HG03175 (cell line): ENCODE results near the gene PLD4.
"Not testable (repeated sequence)": the region's sequence is repeated elsewhere in the genome, so short reads cannot be mapped to it uniquely, and the experiment has no call there.

Experiments
- ATAC-seq: cut with Tn5 transposase; IDR thresholded peaks from one replicate; pipeline ENCODE4 v1.9.1; 2021; ENCODE audit warnings: mild to moderate bottlenecking, moderate library complexity; ENCODE audit not compliant: unreplicated experiment

Gene PLD4

DNA sequence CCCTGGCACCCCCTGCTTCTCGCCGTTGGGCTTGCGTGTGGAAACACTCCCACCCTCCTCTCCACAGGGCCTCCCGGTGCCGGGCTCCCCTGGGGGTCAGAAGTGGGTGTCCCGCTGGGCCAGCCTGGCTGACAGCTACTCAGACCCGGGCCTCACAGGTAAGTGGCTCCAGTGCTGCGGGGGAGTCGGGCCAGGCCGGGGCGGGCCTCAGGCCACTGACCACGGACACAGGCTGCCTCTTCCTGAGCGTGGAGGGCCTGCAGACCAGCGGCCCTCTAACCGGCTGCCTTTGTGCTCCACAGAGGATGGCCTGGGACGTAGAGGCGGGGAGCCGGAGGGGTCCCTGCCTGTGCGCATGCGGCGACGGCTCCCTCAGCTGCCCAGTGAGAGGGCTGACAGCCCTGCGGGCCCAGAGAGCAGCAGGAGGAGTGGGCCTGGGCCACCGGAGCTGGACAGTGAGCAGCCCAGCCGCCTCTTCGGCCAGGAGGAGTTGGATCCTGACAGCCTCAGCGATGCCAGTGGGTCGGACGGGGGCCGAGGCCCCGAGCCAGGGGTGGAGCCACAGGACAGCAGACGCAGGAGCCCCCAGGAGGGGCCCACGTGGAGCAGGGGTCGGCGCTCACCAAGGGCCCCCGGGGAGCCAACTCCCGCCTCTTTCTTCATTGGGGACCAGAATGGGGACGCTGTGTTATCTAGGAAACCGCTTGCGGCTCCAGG is 38.5 kb upstream of the PLD4 start:
- ATAC-seq, result no peak

DNA sequence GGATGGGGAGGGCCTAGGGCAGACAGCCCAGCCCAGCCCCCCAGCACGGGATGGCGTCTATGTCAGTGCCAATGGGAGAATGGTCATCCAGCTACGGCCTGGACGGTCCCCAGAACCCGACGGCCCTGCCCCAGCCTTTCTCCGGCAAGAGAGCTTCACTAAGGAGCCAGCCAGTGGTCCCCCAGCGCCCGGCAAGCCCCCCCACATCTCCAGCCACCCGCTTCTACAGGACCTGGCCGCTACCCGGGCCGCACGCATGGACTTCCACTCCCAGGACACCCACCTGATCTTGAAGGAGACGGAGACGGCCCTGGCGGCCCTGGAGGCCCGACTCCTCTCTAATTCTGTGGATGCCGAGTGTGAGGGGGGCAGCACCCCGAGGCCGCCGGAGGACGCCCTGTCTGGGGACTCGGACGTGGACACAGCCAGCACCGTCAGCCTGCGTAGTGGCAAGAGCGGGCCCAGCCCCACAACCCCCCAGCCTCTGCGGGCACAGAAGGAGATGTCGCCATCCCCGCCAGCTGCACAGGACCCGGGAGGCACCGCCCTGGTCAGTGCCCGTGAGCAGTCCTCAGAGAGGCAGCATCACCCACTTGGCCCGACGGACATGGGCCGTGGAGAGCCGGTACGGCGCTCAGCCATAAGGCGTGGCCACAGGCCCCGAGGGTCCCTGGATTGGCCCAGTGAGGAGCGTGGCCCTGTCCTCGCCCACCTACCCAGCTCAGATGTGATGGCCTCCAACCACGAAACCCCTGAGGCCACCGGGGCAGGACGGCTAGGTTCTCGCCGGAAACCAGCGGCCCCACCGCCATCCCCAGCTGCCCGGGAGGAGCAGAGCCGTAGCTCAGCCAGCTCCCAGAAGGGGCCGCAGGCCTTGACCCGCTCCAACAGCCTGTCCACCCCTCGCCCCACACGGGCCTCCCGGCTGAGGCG is 37.7 kb upstream of the PLD4 start:
- ATAC-seq, result no peak

DNA sequence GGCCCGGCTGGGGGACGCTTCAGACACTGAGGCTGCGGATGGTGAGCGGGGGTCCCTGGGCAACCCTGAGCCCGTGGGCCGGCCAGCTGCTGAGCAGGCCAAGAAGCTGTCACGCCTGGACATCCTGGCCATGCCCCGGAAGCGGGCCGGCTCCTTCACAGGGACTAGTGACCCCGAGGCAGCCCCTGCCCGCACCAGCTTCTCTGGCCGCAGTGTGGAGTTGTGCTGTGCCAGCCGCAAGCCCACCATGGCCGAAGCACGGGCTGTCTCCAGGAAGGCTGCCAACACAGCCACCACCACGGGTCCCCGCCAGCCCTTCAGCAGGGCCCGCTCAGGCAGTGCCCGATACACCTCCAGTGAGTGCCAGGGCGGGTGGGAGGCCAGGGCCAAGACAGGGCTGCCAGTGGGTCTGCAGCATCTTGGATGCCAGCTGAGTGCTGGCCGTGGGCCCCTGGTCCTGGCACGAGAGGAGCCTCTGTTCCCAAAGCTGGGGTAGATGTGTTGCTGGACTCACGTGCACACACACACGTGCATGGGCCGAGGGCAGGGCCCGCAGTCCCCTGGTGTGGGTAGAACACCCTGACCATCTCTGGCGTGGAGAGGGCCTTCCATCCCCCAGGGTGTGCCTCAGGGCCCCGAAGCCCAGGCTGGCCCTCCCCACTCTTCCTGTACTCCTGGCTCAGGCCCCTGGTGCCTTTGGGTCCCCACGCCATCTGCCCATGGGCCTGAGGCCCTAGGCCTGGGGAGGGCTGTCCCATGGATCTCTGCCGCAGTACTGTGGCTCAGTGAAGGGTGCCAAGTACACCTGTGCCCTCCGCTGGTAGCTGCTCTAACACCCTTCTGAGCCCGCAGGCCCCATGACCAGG is 36.8 kb upstream of the PLD4 start:
- no peak for ATAC-seq

DNA sequence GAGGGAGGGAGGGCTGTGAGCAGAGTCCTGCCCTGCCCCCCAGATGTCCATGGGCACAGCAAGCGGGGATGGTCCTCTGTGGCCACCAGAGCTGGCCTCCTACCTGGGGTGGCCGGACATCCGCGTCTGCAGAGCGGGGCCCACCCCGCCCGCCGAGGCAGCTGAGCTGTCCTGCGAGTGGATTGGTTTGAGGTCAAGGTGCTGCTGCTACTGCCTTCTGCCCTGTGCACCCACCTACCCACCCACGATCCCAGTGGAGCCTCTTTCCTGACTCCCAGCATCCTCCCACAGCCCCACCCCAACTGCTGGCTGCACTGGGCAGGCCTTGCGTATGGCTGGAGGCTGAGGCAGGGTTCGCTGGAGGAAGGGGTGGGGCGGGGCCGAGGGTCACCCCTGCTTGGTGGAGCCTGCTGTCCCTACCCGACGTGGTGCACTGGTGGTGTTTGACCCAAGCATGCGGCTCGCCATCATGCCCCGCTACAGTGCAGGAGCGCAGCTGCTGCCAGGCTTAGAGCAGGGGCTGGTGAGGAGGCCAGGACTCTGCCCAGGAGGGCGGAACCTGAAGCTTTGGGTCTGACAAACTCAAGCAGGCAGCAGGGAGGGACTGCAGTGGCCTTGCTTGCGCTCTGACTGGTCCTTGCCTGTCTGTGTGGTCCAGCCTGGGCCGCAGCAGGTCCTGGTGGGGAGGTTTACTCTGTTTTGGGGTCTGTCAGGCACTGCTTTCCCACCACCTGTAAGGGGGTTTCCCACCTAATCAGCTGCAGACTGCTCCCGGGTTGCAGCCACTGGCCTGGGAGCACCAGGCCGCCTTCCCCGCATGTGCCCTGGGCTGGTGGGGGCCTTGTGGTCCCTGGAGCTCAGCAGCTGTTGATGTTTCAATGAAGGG is 35.9 kb upstream of the PLD4 start:
- no peak for ATAC-seq

DNA sequence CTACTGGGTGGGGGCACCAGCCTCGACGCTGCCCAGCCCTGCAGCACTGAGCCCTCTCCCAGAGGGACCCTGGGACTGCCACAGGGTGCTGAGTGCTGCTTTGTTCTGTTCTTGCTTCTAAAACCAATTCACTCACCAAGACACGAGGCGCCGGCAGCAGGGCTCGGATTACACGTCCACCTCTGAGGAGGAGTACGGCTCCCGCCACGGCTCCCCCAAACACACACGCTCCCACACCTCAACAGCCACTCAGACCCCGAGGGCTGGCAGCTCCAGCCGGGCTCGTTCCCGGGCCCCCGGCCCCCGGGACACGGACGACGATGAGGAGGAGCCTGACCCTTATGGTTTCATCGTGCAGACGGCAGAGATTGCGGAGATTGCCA is 35.3 kb upstream of the PLD4 start:
- ATAC-seq, result no peak

DNA sequence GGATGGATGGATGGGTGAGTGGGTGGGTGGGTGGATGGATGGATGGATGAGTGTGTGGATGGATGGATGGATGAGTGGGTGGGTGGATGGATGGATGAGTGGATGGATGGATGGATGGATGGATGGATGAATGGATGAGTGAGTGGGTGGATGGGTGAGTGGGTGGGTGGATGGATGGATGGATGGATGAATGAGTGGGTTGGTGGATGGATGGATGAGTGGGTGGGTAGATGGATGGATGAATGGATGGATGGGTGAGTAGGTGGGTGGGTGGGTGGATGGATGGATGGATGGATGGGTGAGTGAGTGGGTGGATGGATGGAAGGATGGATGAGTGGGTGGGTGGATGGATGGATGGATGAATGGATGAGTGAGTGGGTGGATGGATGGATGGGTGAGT is 34.4 kb upstream of the PLD4 start:
- ATAC-seq, result not testable (repeated sequence)

DNA sequence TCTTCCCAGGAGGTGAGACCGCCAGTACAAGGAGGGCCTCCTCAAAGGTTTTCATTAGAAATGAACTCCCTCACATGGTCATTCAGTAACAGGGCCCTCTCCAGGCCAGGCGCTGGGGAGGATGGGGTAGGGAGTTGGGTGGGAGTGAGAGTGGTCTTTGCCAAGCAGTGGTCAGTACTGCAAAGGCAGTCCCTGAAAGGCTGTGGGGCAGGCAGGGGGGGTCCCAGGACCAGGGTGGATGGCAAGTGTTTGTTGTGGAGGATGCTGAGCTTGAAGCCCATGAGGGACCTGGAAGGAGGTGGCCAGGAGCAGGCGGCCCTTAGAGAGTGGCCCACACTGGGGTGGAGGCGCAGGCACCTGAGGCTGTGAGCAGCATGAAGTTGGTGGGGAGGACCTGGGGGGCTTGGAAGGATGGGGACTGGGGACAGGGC is 33.5 kb upstream of the PLD4 start:
- no peak for ATAC-seq

DNA sequence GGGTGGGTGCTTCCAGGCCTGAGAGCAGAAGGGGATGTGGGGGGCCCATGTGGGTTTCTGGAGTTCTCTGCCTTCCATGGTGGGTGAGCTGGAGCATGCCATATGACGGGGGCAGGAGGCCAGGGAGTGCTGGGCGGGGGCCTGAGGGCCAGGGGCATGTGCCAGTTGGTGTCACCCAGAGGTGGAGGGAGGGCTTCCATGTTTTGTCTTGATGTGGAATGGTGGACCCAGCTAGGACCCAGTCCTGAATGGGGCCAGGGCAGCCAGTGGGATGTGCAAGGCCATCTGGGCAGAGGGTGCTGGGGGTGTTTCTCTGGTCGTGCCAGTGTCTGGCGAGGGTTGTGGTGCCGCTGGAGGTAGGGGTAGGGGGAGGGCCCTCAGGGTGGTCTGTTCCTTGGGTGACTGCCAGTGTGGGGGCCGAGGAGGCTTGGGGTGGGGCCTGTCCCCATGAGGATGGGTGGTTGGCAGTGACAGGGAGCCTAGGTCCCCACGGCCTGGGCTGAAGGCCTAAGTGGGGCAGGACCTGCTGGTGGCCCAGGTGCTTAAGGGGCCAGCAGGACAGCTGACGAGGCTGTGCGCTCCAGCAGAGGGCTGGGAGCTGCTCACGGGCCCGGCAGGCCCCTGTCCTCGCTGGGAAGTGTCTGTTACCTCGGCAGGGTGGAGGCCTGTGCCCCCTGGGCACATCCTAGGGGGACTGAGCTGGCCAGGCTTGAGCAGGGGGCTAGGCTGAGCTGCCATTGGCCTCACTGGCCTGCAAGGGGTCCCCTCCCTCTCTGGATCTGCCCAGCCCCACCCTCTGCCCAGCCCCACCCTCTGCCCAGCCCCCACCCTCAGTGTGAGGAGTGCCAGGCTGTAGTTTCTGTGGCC is 32.8 kb upstream of the PLD4 start:
- ATAC-seq, result no peak

DNA sequence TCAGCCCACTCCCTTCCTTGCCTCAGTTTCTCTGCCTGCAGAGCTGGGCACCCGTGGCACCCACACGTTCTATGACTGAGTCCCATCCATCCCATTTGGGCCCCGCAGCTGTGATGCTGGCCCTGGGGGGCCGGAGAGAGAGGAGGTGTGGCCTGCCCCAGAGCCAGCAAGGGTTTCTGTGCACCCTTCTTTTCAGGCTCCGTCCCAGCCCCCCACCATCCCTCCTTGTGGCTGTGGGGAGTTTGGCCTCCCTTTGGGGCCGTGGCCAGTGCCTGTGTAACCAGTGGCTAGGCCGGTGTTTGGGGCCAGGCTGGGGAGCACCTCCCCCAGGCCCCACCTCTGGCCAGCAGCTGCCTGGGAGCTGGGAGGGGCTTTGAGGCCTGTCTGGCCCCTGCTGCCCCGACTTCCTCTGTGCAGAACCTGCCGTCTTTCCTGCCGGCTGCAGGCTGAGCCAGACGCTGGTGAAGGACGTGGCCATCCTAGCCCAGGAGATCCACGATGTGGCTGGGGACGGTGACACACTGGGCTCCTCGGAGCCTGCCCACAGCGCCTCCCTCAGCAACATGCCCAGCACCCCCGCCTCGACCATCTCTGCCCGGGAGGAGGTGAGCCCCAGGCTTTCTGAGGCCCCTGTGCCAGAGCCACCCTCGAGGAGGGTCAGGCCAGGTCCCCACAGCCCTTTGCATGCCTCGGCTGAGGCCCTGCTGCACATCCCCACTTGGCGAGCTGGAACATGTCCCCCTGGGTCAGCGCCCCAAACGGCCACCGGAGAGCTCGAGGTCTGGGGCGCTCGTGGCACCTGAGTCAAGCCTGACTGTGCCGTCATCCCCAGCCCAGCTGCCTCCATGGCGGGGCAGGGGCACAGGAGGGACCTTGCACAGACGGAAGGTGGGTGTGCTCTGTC is 31.9 kb upstream of the PLD4 start:
- ATAC-seq, result no peak

DNA sequence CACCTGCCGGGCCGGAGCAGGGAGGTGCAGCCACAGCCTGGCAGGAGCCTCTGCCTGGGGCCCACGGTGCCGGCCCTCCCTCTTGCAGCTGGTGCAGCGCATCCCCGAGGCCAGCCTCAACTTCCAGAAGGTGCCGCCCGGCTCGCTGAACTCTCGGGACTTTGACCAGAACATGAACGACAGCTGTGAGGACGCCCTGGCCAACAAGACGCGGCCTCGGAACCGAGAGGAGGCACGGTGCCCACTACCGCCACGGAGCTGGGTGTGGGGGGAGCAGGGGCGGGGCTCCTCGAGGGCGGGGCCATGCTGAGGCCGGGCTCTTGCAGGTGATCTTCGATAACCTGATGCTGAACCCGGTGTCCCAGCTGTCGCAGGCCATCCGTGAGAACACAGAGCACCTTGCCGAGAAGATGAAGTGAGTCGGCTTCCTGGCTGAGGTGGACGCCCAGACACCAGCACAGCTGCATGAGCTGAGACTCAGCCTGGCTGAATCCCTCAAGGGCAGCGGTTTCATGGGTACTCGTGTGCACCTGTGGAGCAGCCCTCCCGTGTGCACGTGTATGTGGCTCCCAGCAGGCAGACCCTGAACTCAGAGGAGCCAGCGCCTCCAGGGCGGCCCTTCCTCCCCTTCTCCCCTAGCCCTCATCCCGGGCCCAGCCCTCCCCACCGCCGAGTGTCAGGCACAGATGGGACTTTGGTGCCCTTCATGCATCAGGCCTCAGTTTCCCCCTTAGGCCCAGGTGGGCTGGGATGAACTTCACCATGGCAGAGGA is 31.1 kb upstream of the PLD4 start:
- no peak for ATAC-seq

DNA sequence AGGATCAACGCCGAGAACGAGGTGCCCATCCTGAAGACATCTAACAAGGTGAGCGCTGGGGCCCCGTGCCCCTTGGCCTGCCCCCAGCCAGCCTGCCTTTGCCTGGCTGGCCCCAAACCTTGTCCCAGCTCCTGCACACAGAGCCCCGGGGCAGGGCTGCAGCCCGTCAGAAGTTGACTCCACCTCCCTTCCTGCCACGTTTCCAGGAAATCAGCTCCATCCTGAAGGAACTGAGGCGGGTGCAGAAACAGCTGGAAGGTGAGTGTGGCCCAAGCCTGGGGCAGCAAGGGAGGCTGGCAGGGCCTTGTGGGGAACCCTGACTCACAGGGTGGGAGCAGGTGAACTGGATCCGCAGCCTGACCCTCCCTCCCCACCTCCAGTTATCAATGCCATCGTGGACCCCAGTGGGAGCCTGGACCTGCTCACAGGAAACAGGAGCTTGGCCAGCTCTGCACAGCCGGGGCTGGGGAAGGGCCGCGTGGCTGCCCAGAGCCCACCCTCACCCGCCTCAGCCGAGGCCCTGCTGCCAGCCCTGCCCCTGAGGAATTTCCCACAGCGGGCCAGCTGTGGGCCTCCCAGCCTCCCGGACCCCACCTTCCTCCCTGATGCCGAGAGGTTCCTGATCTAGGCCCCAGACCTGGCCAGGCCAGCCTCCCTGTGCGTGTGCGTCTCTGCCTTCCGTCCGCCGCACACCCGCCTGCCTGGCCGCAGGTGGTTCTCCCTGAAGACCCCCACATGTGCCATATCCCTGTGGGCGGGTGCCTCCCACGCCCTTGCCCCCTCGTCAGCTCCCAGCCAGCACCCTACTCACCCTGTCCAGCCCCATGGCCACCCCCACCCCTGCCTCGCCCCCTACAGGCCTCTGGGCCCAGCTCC is 30.1 kb upstream of the PLD4 start:
- no peak for ATAC-seq

DNA sequence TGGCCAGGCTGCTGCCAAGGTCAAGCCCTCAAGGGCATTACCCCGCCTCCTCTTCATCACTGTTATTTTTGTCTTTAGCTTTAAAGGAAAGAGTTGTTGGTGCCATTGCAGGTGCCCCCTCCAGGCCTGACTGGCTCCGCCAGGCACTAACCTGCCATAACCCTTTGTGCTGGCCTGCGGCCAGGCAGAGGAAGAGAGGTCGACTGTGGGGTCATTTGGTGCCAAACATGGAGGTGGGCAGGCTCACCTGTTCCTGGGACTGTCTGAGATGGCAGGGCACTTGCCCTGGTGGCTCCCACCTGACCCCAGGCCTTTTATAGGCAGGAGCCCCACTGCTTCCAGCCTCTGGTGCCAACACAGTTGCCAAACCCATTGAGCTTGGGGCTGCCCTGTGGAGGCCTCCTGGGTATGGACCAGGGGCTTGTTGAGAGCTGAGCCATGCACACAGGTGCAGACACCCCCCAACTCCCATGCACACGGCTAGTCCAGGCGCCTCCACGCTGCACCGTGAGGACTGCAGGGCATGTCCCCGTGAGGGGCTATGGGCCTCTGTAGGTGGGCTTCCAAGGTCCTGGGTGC is 29.4 kb upstream of the PLD4 start:
- ATAC-seq, result no peak

DNA sequence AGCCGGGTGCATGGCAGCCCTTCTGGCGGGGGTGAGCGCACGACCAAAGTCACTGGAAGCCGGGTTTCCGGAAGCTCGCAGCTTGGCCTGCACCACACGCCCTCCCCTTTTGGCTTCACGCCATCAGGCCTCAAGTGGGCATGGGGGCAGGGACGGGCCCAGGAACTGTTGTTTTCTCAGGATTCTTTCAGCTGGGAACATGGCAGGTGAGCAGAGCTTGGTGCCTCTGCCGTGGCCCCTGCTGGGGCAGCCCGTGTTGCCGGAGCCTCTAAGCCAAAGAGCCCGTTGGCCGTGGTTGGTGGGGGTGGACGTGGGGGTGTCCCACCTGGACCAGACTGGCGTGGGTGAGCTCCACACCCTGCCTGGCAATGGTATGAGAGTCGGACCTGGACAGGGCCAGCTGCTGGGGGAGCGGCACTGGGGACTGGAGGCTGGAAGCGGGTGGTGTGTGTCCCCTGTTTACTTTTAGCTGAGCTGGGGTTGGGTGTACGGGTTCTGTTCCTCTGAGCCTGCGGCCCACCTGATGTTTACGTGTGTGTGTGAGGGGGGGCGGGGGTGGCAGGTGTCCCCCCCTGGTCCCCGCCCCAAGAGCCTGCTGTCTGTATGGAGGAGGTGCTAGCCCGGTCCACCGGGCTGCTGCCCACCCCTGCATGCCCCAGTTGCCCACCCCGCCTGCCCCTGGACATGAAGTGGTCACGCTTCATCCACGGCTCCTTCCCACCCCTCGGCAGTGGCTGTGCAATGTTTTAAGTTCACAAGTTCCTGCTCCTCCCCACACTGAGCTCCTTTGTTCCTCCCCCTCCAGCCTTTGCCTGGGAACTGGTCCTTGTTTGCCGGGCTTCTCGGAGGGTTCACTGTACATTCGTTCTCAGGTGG is 28.7 kb upstream of the PLD4 start:
- ATAC-seq, result no peak

DNA sequence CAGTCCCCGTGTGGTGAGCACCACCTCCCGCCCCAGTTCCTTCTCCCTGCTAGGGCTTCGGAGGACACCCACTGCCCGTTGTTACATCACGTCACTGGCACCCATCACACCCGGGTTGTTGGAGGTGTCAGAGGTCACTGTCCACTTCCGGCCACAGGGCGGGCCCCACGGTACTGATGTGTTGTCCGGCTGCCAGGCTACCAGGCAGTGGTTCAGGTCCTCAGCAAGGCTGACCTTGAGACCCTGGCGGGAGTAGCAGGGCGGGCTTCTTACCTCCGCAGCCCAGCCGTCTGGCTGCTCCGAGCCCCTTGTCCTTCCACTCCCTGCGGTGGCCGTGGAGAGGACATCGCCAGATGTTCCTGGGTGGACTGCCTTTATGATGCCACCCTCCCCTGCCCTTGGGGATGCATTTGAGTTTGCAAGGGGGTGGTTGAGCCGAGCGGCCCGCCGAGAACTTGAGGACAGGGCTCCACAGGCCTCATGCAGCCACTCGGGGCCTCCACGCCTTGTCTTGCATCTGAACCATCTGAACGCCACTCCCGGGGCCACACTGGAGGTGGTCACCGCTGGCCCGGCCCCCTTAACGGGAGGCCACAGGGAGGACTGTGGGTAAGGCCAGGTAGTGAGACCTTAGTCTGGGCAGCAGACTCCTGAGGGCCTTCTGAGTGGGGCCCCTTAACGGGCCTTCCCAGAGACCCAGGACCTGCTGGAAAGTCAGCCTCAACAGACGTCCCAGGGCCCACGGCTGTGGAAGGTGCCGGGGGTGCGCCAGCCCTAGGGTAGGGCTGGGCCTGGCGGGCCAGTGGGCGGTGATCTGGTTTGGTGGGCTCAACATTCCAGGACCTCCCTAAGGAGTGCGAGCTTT is 27.1 kb upstream of the PLD4 start:
- no peak for ATAC-seq
